GM21723 (cell line): ENCODE measurements around the gene ZNF507.
A peak's percentile ranks its signal among the peaks of the same experiment; 100 is the strongest.

ENCODE experiments used
- ATAC-seq: cut with Tn5 transposase; IDR thresholded peaks from one replicate; pipeline ENCODE4 v1.9.1; 2021; ENCODE audit warnings: mild to moderate bottlenecking, moderate library complexity; ENCODE audit not compliant: unreplicated experiment

ZNF507 gene

DNA sequence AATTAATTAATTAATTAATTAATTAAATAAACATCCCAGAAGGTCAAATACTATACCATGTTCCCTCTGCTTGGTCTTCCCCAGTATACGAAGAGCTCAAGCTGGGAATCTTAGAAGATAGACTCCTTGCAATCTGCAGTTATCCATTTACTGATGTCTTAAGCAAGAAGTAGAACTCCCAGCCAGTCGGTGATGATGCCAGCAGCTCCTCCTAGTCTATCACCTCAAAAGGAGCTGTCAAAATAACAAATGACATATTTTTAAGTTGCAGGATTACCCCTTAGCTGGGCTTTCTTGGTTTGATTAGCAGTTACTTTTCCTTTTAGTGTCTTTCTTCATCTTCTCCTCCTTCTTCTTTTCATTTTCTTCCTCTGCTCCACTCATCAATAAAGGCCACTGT, 6.0 kb upstream of the ZNF507 start:
- no peak for ATAC-seq

DNA sequence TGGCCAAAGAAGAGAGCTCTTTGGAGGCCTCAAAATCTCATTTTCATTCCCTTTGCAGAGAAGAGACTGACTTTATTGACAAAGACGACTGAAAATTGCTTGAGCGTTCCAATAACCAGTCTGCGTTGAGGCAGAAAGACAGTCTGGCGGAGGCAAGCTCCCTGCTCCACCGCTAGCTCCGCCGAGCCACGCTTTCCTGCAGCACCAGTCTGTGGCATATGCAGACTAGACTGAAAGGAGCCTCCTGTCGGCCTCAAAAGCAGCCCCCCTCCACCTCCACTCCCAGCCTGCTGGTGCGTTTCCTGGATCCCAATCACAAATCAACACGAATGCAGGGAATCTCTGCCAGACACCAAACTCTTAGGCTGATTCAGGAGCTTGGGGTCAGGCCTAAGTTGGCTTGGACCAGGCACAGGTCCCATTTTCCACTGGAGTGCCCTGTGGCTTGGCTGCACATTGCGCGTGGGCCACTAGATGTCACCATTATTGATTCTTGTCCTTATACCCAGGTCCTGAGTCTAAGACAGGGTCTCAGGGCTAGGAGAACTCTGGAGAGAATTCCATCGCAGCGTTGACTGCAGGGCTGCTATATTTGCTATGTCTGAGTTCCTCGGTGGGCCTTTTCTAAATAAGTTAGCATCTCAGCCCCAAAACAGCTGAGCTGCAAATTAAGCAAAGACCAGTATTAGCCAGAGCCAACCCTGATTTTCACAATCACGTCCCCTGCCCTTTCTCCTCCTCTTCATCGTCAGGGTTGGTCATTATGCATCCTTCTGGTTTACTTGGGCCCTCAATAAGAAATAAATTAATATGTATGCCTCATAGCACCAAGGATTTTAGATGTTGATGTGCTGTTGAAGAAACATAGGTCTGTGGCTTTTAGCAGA, 5.2 kb upstream of the ZNF507 start:
- peak; percentile 63 for ATAC-seq

DNA sequence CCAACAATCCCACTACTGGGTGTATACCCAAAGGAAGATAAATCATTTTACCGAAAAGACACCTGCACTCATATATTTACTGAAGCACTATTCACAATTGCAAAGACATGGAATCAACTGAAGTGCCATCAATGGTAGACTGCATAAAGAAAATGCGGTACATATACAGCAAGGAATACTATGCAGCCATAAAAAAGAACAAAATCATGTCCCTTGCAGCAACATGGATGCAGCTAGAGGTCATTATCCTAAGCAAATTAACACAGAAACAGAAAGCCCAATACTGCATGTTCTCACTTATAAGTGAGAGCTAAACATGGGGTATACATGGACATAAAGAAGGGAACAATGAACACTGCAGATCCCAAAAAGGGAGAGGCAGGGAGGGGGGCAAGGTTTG, 2.7 kb upstream of the ZNF507 start:
- ATAC-seq: no peak

DNA sequence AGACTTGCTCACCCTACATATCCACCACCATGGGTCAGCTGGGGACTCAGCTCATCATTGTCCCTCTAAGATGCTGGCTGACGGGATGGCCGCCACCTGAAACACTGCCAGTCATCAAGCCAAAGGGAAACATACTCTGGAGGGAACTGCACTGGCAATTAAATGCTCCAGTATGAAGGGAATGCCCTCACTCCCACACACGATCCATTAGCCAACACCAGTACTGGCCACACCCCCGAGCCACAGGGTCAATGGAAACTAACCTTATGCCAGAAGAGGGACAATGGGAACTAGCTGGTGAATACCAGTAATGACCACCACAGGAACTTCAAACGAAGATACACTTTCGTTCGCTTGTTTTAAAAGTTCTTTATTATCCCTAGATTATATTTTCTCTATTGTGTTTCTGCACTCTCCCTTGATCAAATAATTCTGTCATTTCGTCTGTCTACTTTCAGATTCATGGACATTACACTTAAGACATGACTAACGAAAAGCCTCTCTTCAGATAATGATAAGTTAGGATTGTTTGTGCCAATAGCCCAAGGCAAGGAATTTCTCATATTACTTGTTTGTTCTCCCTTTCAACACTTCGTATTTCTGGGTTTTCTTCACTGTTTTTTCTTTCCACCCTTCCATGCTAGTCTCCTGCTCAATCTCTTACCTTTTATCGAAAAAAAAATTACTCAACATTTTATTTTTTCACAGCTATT, 1.7 kb upstream of the ZNF507 start:
- ATAC-seq: no peak

DNA sequence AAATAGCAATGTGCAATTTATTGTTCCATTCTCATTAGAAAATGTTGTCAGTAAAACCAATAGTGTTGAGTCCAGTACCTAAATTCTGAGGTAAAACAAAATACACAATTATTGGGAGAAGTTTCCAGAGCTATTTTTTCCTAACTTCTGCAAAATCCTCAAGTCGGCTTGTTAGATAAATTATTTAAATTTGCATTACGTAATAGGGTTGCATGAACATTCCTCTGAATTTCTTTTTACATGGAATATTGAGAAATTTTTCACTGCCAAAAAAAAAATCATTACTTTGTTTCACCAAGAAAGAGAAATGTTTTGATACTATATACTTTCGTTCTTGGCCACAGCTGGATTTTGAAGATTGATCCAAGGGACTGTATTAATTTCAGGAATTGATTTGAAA, 1.5 kb downstream of the ZNF507 start:
- ATAC-seq: no peak

DNA sequence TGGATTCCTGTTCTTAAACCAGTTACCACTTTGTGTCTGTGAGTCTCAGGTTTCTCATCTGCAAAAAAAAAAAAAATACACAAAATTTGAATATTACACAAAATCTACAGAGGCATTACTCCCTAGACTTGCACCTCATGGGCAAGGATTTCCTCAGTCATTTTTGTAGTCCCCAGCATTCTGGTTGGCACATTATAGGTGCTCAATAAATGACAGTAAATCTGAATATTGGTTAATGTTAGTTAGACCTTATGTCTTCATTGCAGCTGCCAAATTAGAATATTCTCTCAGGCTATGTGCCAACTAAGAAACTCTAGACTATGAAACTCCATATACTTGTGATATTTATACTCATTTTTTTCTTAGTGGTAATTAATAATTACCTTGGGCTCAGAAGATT, 2.2 kb downstream of the ZNF507 start:
- ATAC-seq: no peak

DNA sequence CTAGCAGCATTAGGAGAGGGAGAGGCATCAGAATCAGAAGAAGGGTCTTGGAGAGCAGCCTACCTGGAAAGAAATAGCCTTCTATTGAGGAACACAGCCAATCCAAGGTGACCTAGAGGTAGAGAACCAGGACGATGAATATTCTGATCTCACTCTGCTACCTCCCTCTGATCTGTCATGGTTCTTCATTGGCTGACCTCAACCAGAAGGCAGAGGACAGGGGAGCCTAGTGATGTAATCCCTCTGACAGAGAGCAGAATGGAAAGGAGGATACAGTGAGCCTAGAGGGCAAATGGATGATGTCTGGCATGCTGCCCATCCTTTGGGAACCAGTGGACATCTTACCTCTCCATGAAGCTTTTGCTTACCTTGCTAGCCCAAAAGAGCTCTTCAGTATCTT, 3.6 kb downstream of the ZNF507 start:
- ATAC-seq: no peak

DNA sequence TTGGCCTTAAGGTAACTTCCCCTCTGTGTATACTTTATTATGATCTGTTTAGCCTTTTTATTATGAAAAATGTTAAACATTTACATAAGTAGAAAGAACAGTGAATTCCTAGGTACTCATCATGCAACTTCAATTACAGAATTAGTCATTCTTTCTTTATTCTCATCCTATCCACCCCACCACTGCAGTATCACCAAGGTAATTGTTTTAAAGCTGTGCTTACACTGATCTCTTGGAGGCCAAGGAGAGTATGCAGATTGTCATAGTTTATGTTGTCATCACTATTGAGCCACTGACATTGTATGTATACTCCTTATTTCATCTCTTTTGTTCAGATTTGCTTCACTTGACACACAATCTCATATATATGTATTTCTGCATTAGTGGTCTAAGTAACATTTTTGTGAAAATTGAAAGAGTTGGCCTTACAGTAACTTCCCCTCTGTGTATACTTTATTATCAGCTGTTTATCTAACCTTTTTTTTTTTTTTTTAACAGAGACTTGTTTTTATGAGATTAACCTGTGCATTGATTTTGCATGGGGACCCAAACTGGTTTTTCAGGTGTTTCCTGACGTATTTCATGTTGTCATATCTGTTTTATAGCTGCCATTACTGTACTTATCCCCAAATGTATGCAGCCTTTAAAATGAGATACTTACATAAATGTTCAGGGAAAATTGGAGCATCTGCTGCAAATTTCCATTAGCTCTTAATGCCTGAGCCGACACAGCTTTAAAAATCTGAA, 4.5 kb downstream of the ZNF507 start:
- ATAC-seq: no peak

DNA sequence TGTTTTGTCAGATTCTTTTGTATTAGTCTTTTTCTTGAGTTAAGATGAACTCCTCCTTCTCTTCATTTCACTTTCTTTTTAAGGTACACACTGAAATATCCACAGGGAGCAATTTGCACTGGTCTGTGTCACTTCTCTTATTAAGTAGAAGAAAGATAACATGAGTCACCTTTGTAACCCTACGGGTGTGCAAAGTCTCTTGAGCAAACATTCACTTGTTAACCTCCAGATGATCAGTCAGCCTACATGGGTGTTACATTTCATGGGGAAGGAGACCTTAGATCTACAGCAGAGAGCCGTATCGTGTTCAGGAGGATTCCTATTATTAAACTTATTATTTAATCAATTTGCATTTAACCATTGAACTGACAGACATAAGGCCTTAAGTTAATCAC, 5.1 kb downstream of the ZNF507 start:
- no peak for ATAC-seq

DNA sequence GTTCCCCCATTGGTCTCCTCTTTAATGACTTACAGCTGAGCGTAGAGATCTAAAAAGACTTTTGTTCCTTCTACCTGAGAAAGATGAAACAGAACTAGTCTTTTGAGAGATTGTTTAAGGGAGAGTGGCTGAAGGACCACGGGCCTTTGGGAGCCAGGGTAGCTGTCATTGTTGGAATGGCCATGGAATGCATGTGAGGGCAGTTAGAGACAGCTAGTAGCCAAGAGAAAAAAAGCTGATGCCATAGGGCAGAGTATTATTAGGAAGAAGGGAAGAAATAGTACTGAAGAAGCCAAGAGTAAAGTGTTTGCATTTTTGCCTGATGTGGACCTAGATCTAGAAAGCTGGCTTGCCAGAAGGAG, 5.6 kb downstream of the ZNF507 start:
- ATAC-seq: no peak

DNA sequence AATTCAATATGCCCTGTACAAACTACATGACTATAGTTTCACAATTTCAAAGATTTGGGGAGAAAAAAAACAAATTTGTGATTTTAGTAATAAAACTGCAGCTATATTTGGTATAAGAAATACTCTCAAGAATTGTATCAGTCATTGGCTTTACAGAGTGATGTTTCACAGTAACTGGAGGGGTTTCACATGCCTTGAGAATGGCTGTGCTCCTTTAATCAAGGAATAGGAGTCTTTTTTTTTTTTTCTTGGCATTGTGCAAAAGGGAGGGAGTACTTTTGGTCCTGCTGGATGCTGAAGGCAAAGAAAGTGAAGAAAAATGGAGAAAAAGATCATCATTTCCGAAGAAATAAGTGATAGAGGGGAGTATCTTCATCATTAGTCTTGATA, 6.8 kb downstream of the ZNF507 start:
- ATAC-seq: no peak

DNA sequence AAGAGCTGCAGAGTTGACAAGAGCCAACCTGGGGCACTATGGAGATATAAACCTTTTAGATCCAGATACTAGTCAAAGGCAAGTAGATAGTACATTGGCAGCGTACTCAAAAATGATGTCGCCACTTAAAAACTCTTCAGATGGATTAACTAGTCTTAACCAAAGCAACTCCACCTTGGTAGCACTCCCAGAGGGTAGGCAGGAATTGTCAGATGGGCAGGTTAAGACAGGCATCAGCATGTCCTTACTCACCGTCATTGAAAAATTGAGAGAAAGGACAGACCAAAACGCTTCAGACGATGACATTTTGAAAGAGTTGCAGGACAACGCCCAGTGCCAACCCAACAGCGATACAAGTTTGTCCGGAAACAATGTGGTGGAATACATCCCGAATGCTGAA, 8.9 kb downstream of the ZNF507 start:
- no peak for ATAC-seq

DNA sequence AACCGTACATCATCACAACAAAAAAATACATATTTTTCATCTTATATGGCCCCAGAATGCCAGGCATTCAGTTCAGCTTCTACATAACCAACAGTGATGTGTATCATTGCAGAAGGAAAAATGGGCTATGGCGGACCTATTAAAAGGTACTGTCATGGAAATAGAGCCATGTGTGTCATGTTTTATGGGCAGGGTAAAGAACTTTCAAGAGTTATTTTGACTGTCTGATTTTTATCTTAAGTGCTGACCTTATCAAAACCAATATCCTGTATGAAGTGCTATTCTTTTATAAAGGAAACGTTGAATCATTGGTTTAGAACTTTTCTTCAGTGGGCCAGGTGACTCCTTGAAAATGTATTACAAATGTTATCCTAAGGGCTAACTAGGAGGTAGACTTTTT, 9.9 kb downstream of the ZNF507 start:
- no peak for ATAC-seq

DNA sequence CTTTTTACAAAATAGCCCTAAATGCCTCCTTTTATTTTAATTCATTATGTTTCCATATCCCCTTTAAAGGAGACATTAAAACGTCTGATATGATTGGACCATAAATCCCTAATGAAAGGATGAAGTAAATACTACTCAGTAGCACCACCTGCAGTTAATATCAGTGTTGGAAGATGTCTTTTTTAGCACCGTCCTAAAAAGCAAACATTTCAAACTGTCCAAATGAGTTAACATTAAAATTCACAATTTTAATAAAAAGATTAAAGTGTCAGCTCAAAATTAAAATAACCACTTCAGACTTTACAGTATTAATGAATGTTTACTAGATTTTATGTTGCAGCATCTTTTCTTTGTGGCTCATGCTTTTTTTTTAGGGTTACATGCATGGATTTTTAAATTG, 12.3 kb downstream of the ZNF507 start:
- no peak for ATAC-seq

DNA sequence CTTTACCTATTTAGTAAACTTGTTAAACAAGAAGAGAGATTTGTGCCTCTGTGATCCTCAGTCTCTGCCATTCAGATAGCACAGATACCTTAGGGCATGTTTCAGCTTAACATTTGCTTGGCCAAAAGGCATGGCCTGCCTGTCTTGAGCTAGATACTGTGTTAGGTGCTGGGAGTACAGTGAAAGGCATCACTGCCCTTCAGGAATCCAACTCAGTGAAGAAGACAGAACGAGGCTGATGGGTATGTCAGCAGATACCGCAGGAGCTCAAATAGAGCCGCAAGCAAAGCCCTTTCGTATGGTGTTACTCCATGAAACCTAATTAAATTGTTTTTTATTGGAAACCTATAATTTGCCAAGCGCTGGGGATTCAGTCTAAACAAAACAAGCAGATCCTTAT, 12.9 kb downstream of the ZNF507 start:
- ATAC-seq: no peak

DNA sequence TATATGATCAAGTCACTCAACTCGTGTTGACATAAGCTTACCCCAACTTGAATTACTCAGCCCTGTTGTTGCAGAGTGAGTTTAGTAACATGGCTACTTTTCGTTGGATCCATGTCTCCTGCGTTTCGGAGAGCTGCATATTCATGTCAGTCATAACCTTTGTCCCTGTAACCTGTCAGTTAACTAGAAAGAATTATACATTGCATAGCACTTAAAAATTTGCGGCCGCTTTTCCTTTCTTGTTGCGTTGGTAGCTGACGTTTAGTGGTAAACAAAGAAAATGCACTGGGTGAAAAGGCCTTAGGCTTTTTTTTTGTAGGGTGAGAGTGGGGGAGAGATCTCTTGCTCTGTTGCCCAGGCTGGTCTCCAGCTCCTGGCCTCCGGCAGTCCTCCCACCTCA, 14.2 kb downstream of the ZNF507 start:
- ATAC-seq: no peak

DNA sequence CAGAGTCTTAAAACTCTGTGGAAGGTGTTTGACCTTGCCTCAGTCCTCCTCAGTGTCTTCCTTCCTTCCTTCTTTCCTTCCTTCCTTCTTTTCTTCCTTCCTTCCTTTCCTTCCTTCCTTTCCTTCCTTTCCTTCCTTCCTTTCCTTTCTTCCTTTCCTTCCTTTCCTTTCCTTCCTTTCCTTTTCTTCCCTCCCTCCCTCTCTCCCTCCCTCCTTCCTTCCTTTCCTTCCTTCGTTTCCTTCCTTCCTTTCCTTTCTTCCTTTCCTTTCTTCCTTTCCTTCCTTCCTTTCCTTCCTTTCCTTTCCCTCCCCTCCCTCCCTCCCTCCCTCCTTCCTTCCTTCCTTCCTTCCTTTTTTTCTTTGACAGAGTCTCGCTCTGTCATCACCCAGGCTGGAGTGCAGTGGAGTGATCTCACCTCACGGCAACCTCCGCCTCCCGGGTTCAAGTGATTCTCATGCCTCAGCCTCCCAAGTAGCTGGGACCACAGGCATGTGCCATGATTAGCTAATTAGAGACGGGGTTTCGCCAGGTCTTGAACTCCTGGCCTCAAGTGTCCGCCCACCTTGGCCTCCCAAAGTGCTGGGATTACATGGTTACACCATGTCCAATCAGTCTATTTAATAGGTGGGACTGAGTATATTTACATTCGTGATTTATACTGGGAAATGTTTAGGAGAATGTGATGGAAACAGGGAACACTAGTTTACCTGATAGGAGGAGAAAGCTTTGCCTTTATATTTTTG, 16.3 kb downstream of the ZNF507 start:
- ATAC-seq: no peak

DNA sequence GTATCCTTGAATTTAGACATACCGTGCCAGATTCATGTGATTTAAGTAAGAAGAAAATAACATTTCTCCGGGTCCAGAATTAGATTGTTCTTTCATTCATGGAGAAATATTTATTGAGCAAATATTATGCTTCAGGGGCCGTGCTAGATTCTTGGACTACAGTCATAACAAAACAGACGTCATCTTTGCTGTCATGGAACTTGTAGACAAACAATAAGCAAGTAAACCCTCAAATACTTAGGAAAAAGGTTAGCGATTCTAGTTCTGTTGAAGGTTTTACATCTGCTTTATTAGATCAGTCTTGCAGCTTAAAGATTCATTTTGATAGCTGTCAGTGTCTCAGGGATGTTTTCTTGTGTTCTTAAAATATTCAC, 16.9 kb downstream of the ZNF507 start:
- no peak for ATAC-seq

DNA sequence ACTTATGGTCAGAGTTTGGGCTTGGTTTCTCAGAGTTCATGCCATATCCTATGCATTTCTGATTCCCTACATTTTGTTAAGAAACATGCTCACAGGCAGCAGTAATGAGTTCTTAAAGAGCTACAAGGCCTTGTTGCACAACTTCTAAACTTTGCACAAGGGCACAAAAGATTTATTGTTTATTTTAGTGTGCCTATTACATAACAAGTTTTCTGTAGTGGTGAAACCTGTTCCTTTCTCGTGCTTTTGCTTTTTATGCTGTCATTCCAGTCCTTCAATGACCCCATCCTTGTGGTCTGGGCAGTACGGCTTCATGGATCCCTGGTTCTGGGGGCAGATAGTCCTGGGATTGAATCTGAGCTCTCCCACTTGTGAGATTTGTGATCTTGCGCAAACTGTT, 17.8 kb downstream of the ZNF507 start:
- no peak for ATAC-seq

DNA sequence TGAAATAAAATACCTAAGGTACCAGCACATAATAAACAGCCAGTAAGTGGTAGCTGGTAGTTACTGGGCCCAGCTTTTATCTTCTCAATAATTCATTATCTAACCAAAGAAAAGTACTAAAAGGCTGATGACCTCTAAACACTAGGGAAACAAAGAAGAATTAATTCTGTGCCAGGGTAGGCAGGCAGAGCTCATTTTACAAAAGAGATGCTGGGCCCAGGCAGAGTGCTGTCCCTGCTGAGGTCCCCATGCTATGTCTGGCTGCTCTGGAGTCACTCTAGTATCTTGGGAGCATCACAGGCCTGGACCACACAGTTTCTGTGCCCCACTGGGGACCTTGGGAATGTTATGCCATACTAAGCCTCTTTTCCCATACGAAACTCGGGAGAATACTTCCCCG, 18.2 kb downstream of the ZNF507 start:
- no peak for ATAC-seq

DNA sequence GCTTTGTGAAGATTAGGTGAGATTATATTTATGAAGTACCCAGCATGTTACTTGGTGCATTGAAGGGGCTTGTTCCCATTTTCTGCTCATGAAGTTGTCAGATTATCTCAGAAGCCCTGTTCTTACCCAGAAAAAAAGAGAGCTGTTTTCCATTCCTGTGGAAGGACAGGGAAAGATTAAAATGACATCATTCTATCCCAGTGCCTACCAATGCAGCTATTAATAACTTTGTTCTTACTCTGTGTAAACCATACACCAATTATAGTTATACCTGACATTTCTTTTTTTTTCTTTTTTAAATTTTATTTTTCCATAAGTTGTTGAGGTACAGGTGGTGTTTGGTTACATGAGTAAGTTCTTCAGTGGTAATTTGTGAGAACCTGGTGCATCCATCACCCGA, 18.6 kb downstream of the ZNF507 start:
- no peak for ATAC-seq
